Stimulated activated CD8-positive, alpha-beta memory T cell treated with anti-CD3 and anti-CD28 coated beads, Interleukin-15, amount 100 ng/mL, for 4 hours (primary cell): Measurements from ENCODE around the gene FMN2.

Experiments used
- DNase-seq, 2 donors: peaks; one replicate each; pipeline ENCODE4 v3.0.0-alpha.2; 2020; ENCODE audit warnings: low read depth in 2 of 2

The FMN2 gene

GRCh38 chr1:240491796-240492195 lies 400.1 kb downstream of the FMN2 start:
- DNase-seq, result no peak

DNA sequence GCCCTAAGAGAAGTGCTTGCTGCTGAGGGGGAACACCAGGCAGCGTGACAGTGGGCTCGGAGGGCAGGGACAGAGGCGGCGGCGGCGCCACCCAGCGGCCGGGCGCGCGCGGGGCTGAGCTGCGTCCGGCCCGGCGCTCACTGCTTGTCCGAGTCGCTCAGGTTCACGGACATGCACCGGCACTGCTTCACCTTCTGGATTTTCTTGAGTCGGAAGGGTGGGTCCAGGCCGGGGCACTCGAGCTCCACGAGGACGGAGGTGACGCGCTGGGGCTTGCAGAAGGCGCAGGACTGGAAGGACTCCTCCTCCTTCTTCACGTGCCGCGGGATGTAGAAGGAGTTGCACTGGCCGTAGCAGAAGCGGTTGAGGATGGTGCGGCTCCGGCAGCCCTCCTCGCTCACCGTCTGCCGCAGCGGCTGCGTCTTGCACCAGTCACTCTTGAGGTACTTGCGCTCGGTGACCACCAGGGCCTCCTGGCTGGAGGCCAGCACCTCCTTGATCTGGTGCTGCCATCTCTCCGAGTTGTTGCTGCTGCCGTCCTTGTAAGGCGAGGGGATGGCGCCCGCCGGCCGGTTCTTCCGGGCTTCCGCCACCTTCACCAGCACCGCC lies 401.3 kb downstream of the FMN2 start:
- no peak for DNase-seq

DNA sequence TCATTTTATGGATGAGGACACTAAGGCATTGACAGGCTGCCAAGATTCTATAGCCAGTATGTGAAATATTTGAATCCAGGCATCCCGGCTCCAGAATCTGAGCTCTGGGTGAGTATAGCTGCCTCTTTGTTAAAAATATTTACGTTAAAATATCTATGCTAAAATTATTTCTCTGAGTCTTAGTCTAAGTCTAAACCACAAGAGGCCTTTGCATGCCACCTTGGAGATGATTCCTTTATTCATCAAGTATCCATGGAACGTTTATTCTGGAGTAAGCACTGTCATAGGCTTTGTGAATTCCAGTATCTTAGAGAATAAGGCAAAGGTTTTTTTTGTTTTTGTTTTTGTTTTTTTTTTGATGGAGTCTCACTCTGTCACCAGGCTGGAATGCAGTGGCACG lies 403.9 kb downstream of the FMN2 start:
- no peak for DNase-seq

DNA sequence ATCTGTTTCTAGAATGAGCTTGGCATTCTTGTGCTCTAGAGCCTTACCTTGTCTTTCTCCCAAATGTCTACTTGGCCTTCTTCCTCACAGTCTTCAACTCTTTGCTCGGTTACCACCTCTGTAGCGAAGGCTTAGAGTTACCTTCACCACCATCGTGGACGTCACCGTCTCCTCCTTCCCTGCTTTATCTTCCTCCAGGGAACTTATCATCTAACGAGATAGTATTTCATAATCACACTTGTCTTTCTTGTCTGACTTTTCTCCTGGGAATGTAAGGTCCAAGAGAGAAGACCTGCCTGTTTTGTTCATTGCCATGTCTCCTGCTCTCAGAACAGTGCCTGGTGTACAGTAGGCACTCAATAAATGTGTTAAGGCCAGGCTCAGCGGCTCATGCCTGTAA lies 404.7 kb downstream of the FMN2 start:
- DNase-seq, result no peak

DNA sequence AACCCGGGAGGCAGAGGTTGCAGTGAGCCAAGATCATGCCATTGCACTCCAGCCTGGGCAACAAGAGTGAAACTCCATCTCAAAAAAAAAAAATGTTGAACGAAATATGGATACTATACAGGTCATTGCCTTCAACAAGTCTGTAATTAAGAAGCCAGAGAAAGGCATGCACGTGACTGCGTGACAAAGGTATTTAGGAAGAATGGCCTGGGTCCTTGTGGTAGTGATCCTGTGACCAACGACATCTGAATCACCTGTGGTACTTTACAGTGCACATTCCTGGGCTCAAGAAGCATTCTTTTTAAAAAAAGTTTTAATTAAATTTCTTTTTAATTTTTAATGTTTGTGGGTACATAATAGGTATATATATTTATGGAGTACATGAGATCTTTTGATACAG lies 405.3 kb downstream of the FMN2 start:
- no peak for DNase-seq

GRCh38 chr1:240497908-240498307 lies 406.2 kb downstream of the FMN2 start:
- no peak for DNase-seq

DNA sequence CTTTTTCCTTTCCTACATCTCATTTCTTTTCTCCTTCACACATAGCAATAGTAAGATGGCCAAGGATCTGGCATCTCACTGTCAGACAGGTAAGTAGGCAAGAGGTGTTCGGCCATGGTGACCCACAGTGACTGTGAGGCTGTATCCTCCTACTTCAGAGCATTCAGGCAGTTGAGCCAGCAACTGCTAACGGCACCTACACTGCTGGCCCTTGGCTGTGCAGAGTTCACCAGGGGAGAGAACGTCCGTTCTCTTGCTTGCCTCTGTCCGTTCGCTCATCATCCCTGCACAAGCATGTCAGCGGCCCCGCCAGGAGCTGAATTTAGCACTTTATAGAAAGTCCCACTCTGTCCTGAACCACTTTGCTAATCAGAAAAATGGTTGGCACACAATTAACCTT lies 406.7 kb downstream of the FMN2 start:
- no peak for DNase-seq

DNA sequence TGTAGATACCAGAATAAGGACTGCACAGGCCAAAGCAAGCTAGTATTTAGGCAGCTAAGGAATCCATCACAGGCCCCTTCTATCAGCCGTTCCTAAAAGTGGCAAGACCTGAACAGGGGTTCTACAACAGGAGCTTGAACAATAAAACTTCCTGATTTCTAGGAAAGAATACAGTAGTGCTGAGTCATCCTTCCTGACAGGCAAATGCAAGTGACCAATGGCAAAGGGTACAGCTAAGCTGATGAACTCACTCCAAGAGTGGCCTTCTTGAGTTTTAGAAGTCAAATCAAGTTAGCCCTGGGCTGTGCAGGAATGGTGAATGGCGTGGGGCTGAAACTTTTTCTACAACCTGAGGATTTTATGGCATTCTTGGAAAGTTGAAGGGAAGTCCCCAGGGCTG lies 407.3 kb downstream of the FMN2 start:
- DNase-seq, result no peak

DNA sequence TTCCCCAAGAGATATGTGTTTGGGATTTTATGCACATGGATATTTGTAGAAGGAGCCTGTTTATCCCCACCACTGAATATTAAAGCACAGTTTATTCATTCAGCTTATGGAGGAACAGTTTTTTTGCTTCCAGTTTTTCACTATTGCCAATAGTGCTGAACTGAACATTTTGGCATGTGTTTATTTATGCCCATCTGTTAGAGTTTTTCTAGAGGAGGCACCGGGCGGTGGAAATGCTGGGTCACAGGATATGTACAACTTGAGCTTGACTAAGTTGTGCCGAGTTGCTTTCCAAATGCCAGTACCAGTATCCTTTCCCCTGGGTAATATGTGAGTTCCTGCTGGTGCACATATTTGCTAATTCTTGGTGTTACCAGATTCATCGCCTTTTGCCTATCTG lies 409.0 kb downstream of the FMN2 start:
- no peak for DNase-seq

DNA sequence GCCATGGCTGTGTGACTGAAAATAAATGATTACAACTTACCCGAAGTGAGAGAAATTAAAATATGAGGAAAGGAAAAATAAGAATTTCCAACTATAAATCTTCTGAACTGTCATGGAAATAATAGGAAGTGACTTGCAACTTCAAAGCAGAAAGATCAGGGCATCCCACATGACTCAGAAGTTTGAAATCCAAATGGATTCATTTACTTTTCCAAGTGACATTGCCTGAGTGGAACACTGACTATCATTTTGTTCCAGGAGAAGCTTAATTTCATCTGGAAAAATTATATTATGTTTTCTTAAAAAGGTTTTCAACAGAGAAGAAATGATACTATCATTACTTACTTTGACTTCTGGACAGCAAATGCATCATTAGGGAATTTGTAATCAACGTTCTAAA lies 409.4 kb downstream of the FMN2 start:
- DNase-seq, result no peak

GRCh38 chr1:240503036-240503435 lies 411.4 kb downstream of the FMN2 start:
- DNase-seq, result no peak

DNA sequence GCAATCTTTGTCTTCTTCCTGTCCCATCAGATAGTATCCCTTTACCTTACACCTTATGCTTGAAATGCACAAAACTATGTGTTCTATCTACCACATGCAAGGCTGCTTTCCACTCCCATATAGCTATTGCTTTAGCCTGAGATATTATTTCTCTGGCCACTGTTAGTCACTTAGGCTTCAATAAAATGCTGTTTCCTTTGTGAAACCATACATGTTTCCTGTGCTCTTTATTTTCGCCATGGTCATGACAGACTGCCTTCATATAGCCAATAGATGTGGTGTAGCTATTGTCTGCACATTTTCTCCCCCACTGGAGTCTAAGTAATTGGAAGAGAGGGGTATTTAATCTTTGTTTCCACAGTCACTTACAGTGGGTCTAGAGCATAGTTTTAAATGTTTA lies 411.9 kb downstream of the FMN2 start:
- no peak for DNase-seq

GRCh38 chr1:240506176-240506575 lies 414.5 kb downstream of the FMN2 start:
- DNase-seq, result no peak

DNA sequence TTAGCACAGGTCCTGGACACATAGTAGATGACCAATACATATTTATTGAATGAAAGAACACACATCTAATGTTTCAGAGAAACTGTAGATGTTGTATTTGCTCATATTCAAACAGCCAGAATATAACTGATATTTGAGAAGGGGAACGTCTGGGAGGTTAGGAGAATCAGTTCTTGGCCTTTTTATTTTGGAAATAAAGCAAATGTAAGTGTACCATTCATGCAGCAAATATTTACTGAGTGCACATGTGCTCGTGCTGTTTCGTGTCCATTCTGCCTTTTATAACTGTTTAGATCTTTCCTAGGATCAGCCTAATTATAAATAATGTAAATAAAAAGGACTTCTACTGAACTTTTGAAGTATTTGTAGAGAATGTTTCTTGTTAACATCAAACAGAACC lies 416.5 kb downstream of the FMN2 start:
- DNase-seq, result no peak

DNA sequence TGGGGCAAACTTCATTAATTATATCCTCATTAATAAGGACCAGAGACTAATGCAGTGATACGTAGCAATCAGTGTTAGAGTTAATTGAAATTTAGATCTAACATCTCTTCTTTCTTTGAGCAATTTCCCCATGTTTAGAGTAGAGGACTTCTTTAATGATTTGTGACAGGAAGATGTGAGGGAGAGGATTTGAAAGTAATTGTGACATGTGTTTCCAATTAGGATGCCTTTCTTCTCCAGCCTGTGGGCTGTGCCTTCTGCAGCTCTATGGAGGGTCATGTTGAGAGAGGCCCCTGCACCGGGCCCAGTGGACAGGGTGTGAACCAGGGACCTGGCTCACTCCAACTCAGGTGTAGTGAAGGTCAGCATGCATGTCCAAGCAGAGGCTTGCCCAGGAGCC lies 417.3 kb downstream of the FMN2 start:
- no peak for DNase-seq

DNA sequence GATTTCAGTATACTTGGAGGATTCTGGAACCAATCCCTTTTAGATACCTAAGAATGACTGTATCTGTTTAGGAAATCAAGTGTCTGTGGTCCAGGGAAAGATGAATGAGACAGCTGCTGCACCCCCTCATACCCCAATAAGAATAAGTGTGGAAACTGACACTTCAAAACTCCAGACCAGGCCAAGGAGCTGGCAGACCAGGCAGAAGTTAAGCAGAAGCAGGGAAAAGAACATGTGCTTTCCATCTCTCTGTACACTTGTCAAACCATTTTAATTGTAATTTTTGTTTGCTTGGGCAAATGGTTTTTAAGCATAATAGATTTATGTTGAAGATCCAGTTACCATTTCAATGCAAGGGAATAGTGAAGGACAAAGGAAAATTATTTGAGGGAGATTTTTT lies 420.1 kb downstream of the FMN2 start:
- DNase-seq, result no peak

GRCh38 chr1:240515505-240515904 lies 423.8 kb downstream of the FMN2 start:
- DNase-seq, result no peak

DNA sequence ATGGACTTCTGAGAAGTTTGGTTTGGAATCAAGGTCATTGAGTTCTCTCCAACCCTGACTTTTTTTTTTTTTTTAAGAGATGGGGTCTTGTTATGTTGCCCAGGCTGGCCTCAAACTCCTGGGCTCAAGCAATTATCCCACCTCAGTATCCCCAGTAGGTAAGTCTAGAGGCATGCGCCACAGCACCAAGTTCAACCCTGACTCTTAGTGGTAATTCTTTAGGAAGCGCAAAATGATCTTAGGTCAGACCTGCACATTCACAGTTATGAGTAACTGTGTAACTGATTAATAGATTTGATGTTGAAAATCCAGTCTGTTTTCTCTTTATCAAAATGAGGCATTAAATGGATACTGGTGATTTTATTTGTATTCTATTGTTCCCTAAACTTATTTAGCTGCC lies 424.4 kb downstream of the FMN2 start:
- DNase-seq, result no peak

GRCh38 chr1:240517891-240518290 lies 426.2 kb downstream of the FMN2 start:
- DNase-seq, result no peak

DNA sequence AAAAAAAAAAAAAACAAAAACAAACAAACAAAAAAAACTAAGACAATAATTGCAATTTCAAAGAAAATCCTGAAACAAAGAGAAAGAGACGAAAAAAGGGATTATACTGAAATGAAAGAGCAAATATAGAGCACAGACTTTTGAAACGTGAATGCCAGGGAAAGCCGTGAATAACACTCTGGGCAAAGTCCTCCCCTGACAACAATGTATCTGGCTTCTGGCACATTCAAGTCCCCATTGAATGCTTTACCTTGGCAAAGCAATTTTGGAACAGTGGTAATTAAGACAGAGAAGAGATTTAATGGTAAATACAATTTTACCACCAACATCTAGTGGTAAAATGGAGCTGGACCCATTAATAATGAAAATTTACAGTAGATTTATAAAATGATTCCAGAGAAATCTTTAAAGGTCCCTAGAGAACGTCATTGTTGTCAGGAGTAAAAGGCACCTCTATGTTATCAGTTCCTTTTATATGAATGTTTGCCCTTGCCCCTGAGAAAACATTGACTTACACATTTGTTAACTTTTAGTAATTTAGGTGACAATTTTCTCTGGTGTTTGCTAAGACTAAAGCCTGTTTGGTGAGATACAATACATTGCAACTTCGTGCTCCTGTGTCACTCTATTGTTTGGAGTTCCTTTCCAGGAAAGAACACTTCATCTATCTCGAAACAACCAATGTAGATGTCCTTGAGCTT lies 430.6 kb downstream of the FMN2 start:
- DNase-seq, result no peak

DNA sequence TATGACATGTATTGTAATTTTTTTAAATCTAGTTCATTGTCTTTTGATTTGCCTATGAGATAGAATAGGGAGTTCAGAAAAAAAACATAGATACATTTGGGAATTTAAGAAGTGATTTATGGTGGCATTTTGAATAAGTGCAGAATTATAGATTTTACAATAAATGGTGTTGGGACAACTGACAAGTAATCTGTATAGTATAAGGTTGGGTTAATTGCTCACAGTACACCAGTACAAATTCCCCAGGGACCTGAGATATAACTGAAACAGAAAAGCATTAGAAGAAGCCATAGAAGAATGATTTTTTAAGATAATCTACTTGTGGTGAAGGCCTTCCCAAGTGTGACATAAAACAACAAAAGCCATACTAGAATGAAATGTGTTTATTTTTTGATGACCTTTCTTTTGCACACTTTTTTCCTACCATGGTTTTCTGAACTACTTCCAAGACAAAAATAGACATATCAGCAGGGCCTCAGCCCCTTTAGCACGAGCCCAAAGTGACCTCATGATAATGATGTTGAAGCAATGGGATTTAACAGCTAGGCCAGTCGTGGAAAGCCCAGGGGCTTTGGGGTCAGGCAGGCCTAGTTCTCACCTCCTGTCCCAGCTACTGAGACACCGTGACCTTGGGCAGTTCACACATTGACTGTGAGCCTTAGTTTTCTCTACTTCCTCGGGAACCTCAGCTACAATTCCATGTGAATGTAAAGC lies 432.8 kb downstream of the FMN2 start:
- no peak for DNase-seq
